ENCODE measurements around the gene CUEDC2.
A peak's percentile ranks its signal among the peaks of the same experiment; 100 is the strongest.

Gene CUEDC2

GRCh38 chr10:102395400-102396316, 36.7 kb downstream of the CUEDC2 start, which contains the start of gene NFKB2:
NFKB2 (plus strand) TSS chr10:102395705; CDS start chr10:102395960, 255 bp downstream.
- no peak for TF ChIP-seq CTCF (IDR thresholded peaks at IDR 0.05)
- Histone ChIP-seq H3K4me3 (peak within 1 kb of the TSS; percentile 64 to 79), H3K27me3 (no peaks in the 10 kb centered on the region), H3K9me3 (no peaks in the 10 kb centered on the region), H3K4me1 (peaks cover 5 to 47% (median 31%) of the 10 kb centered on the region in 4 donors), H3K27ac (peak within 1 kb of the TSS; percentile 91 to 93), H3K36me3 (peaks cover 0 to 16% (median 0%) of the 10 kb centered on the region in 3 donors)
- DNase-seq, result peak; percentile 90 to 95
- intact Hi-C loops (cut with DNase I; ENCODE audit: low total_unique reads), result no loop called here

DNA sequence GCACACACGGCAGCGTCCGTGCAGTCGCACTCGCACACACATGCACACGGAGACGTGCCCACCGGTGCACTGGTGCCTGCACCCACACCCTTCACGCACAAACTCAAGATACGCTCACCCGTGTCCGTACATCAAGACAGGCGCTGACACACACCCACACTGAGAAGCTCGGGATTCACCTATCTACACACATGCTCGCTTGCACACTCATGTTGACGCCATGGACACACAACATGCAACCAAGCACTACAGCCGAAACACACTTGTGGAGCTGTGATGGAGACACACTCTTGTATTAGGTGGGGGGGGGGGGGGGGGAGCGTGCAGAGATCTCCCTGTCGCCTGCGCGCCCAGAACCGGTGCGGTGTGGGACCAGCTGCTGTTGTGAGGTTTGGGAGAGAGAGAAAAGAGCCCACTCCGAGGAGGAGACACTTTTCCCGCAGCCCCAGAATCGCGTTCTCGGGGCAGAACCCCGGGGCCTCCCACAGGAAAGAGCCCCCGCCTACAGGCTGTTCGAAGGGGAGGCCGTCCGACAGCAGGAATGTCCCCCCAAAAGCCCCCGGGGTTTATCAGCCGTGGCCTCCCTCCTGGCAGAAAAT, 37.5 kb downstream of the CUEDC2 start:
- no peaks in the 10 kb centered on the region for H3K9me3 ChIP-seq
- DNase-seq, result no peak
- H3K27ac ChIP-seq, result peak overlapping the region; percentile 91 to 93
- intact Hi-C loops (cut with DNase I; ENCODE audit: low total_unique reads), result no loop called here
- TF ChIP-seq CTCF (IDR thresholded peaks at IDR 0.05), result no peak
- H3K4me3 ChIP-seq, result peak overlapping the region; percentile 64 to 79
- H3K27me3 ChIP-seq, result no peaks in the 10 kb centered on the region
- H3K36me3 ChIP-seq, result peaks cover 0 to 16% (median 0%) of the 10 kb centered on the region in 3 donors
- H3K4me1 ChIP-seq, result peaks cover 4 to 43% (median 28%) of the 10 kb centered on the region in 4 donors

- H3K9me3 ChIP-seq, result no peaks in the 10 kb centered on the region
- DNase-seq, result peak; percentile 94 to 95
- peak overlapping the region; percentile 64 to 79 for H3K4me3 ChIP-seq
- TF ChIP-seq CTCF (IDR thresholded peaks at IDR 0.05), result peak; percentile 94 to 95
- intact Hi-C loops (cut with DNase I; ENCODE audit: low total_unique reads), result no loop called here
- H3K36me3 ChIP-seq, result peaks cover 0 to 16% (median 0%) of the 10 kb centered on the region in 3 donors
- H3K27me3 ChIP-seq, result no peaks in the 10 kb centered on the region
- H3K4me1 ChIP-seq, result peaks cover 0 to 38% (median 24%) of the 10 kb centered on the region in 4 donors
- H3K27ac ChIP-seq, result peak overlapping the region; percentile 91 to 93
These were observed 38.1 kb downstream of the CUEDC2 start for GRCh38 chr10:102394079-102394800.

GRCh38 chr10:102393411-102394078, 38.8 kb downstream of the CUEDC2 start:
- Histone ChIP-seq H3K9me3 (no peaks in the 10 kb centered on the region), H3K27ac (peak overlapping the region; percentile 91 to 93), H3K4me3 (peak overlapping the region; percentile 64 to 79), H3K36me3 (peaks cover 0 to 16% (median 0%) of the 10 kb centered on the region in 3 donors), H3K27me3 (no peaks in the 10 kb centered on the region), H3K4me1 (peaks cover 0 to 33% (median 21%) of the 10 kb centered on the region in 4 donors)
- TF ChIP-seq CTCF (IDR thresholded peaks at IDR 0.05), result no peak
- DNase-seq, result no peak
- intact Hi-C loops (cut with DNase I; ENCODE audit: low total_unique reads), result no loop called here

- intact Hi-C loops (cut with DNase I; ENCODE audit: low total_unique reads), result no loop called here
- TF ChIP-seq CTCF (IDR thresholded peaks at IDR 0.05), result no peak
These were observed 40.1 kb downstream of the CUEDC2 start for GRCh38 chr10:102392306-102392705.

More at GRCh38 chr10:102392306-102392705, 40.1 kb downstream of the CUEDC2 start:
- H3K4me1 ChIP-seq, result peaks cover 0 to 25% (median 20%) of the 10 kb centered on the region in 4 donors
- DNase-seq, result no peak
- H3K4me3 ChIP-seq, result no peak overlapping the region
- H3K36me3 ChIP-seq, result peaks cover 0 to 4% (median 0%) of the 10 kb centered on the region in 3 donors
- H3K9me3 ChIP-seq, result no peaks in the 10 kb centered on the region
- H3K27me3 ChIP-seq, result no peaks in the 10 kb centered on the region
- H3K27ac ChIP-seq, result no peak overlapping the region

Measured in tibial artery (tissue), 4 donors.